Liver (tissue), 3 donors: ENCODE data around the gene PRKN.

Source experiments
- CTCF ChIP-seq: fragments of 150-350 bp; IDR thresholded peaks from 2 replicates; pipeline ENCODE4 v1.5.1; 2017; ENCODE audit warnings: improper control_type of control experiment, low read depth, low read length; ENCODE audit not compliant: missing input control
- GABPA ChIP-seq, 2 donors: IDR thresholded peaks in 1 of 2; conservative IDR thresholded peaks in 1 of 2; 2 replicates each; pipeline ENCODE4 v1.6.1; 2016; ENCODE audit warnings: antibody characterized with exemption in 2 of 2, mild to moderate bottlenecking in 1 of 2, moderate library complexity in 1 of 2
- NR2F2 ChIP-seq: IDR thresholded peaks from 2 replicates; pipeline ENCODE4 v1.6.1; 2016; ENCODE audit warnings: antibody characterized with exemption
- RAD21 ChIP-seq, 2 donors: IDR thresholded peaks; 2 replicates each; pipeline ENCODE4 v1.6.1; 2016; ENCODE audit warnings: antibody characterized with exemption in 2 of 2, mild to moderate bottlenecking in 2 of 2
- SP1 ChIP-seq: IDR thresholded peaks from 2 replicates; pipeline ENCODE4 v1.6.1; 2018; ENCODE audit warnings: antibody characterized with exemption, mild to moderate bottlenecking
- TAF1 ChIP-seq: conservative IDR thresholded peaks from 2 replicates; pipeline ENCODE4 v1.6.1; 2016; ENCODE audit warnings: antibody characterized with exemption, mild to moderate bottlenecking
- donor health status: healthy.
- donor health status: healthy.

- TF ChIP-seq SP1 = no peak
- no peak for TF ChIP-seq NR2F2
- no peak for TF ChIP-seq RAD21 (IDR thresholded peaks at IDR 0.05)
- no peak for TF ChIP-seq CTCF
- TF ChIP-seq GABPA (IDR thresholded peaks at IDR 0.05 in 1 of 2, conservative IDR thresholded peaks at IDR 0.05 in 1 of 2) = no peak
- TF ChIP-seq TAF1 = no peak
Observed at GRCh38 chr6:161745594-161746141, 981.9 kb downstream of the PRKN start.
